ENCODE measurements around the gene PEAR1. TPM values are rescaled to one million over a fixed set of nuclear protein-coding genes. Genes with fewer than 3 reads are reported as not detected.
"Not testable (repeated sequence)": the region's sequence is repeated elsewhere in the genome, so short reads cannot be mapped to it uniquely, and the experiment has no call there.

The PEAR1 gene
- total and polyA plus RNA-seq, 2 donors (not counting 1 experiment from before 2014, with no cell fraction given) = 2.6 to 41.5 TPM

- TF ChIP-seq CTCF (conservative IDR thresholded peaks at IDR 0.05 in 1 of 2, IDR thresholded peaks at IDR 0.05 in 1 of 2; ENCODE audit: low read depth in 1 of 2, low read length in 2 of 2) = no peak
- no peak for TF ChIP-seq EZH2 (IDR thresholded peaks at IDR 0.05; ENCODE audit: low read length, missing control alignments)
- H3K9ac ChIP-seq (ENCODE audit: insufficient read depth, low read length) = no peak overlapping the region
- DNase-seq (ENCODE audit: low read depth in 2 of 2) = no peak
- H3K4me1 ChIP-seq (ENCODE audit: control insufficient read depth, extremely low read depth, insufficient read depth, low read length) = peaks cover 5% of the 10 kb centered on the region
- H3K4me2 ChIP-seq (ENCODE audit: extremely low read depth, insufficient read depth, low read length) = no peak overlapping the region
- no peaks in the 10 kb centered on the region for H3K79me2 ChIP-seq (ENCODE audit: control insufficient read depth, insufficient read depth, low read length)
- no peaks in the 10 kb centered on the region for H3K36me3 ChIP-seq (ENCODE audit: control insufficient read depth, insufficient read depth, low read length)
- H2AFZ ChIP-seq (ENCODE audit: low read length) = no peak overlapping the region
- H3K27ac ChIP-seq (ENCODE audit: insufficient read depth, low read length) = no peak overlapping the region
- H4K20me1 ChIP-seq (ENCODE audit: control insufficient read depth, extremely low read depth, insufficient read depth, low read length) = no peaks in the 10 kb centered on the region
- H3K27me3 ChIP-seq (ENCODE audit: control insufficient read depth, insufficient read depth, low read length) = peaks cover 28% of the 10 kb centered on the region
- H3K9me3 ChIP-seq (ENCODE audit: control insufficient read depth, insufficient read depth, low read depth, low read length) = no peaks in the 10 kb centered on the region
- no peak overlapping the region for H3K4me3 ChIP-seq (replicated peaks in 1 of 4; ENCODE audit: control extremely low read depth in 1 of 4, insufficient read depth in 1 of 4, low read depth in 3 of 4, low read length in 4 of 4)
Measured at GRCh38 chr1:156924478-156925153, 31.1 kb downstream of the PEAR1 start.

- no peaks in the 10 kb centered on the region for H4K20me1 ChIP-seq (ENCODE audit: control insufficient read depth, extremely low read depth, insufficient read depth, low read length)
- no peak overlapping the region for H3K27ac ChIP-seq (ENCODE audit: insufficient read depth, low read length)
- no peak for DNase-seq (ENCODE audit: low read depth in 2 of 2)
- H2AFZ ChIP-seq (ENCODE audit: low read length) = no peak overlapping the region
- H3K9me3 ChIP-seq (ENCODE audit: control insufficient read depth, insufficient read depth, low read depth, low read length) = no peaks in the 10 kb centered on the region
- no peak overlapping the region for H3K4me2 ChIP-seq (ENCODE audit: extremely low read depth, insufficient read depth, low read length)
- H3K36me3 ChIP-seq (ENCODE audit: control insufficient read depth, insufficient read depth, low read length) = no peaks in the 10 kb centered on the region
- H3K79me2 ChIP-seq (ENCODE audit: control insufficient read depth, insufficient read depth, low read length) = no peaks in the 10 kb centered on the region
- no peak overlapping the region for H3K9ac ChIP-seq (ENCODE audit: insufficient read depth, low read length)
- H3K27me3 ChIP-seq (ENCODE audit: control insufficient read depth, insufficient read depth, low read length) = peaks cover 28% of the 10 kb centered on the region
- TF ChIP-seq CTCF (conservative IDR thresholded peaks at IDR 0.05 in 1 of 2, IDR thresholded peaks at IDR 0.05 in 1 of 2; ENCODE audit: low read depth in 1 of 2, low read length in 2 of 2) (no peak), EZH2 (IDR thresholded peaks at IDR 0.05; ENCODE audit: low read length, missing control alignments) (no peak)
- no peak overlapping the region for H3K4me3 ChIP-seq (replicated peaks in 1 of 4; ENCODE audit: control extremely low read depth in 1 of 4, insufficient read depth in 1 of 4, low read depth in 3 of 4, low read length in 4 of 4)
- no peaks in the 10 kb centered on the region for H3K4me1 ChIP-seq (ENCODE audit: control insufficient read depth, extremely low read depth, insufficient read depth, low read length)
Measured at GRCh38 chr1:156925154-156926010, 31.9 kb downstream of the PEAR1 start.

- TF ChIP-seq EZH2 (IDR thresholded peaks at IDR 0.05; ENCODE audit: low read length, missing control alignments) (no peak), CTCF (conservative IDR thresholded peaks at IDR 0.05 in 1 of 2, IDR thresholded peaks at IDR 0.05 in 1 of 2; ENCODE audit: low read depth in 1 of 2, low read length in 2 of 2) (no peak)
- Histone ChIP-seq H3K27me3 (ENCODE audit: control insufficient read depth, insufficient read depth, low read length) (peaks cover 23% of the 10 kb centered on the region), H3K4me2 (ENCODE audit: extremely low read depth, insufficient read depth, low read length) (no peak overlapping the region), H4K20me1 (ENCODE audit: control insufficient read depth, extremely low read depth, insufficient read depth, low read length) (no peaks in the 10 kb centered on the region), H3K4me1 (ENCODE audit: control insufficient read depth, extremely low read depth, insufficient read depth, low read length) (no peaks in the 10 kb centered on the region), H2AFZ (ENCODE audit: low read length) (no peak overlapping the region), H3K4me3 (replicated peaks in 1 of 4; ENCODE audit: control extremely low read depth in 1 of 4, insufficient read depth in 1 of 4, low read depth in 3 of 4, low read length in 4 of 4) (no peak overlapping the region), H3K79me2 (ENCODE audit: control insufficient read depth, insufficient read depth, low read length) (no peaks in the 10 kb centered on the region), H3K27ac (ENCODE audit: insufficient read depth, low read length) (no peak overlapping the region), H3K36me3 (ENCODE audit: control insufficient read depth, insufficient read depth, low read length) (no peaks in the 10 kb centered on the region), H3K9ac (ENCODE audit: insufficient read depth, low read length) (no peak overlapping the region), H3K9me3 (ENCODE audit: control insufficient read depth, insufficient read depth, low read depth, low read length) (no peaks in the 10 kb centered on the region)
- DNase-seq (ENCODE audit: low read depth in 2 of 2) = peak; percentile 46 to 81
Measured at GRCh38 chr1:156926175-156926574, 32.7 kb downstream of the PEAR1 start.

GRCh38 chr1:156926695-156927094, 33.2 kb downstream of the PEAR1 start:
- not testable (repeated sequence) for H3K4me2 ChIP-seq (ENCODE audit: extremely low read depth, insufficient read depth, low read length); H3K79me2 ChIP-seq (ENCODE audit: control insufficient read depth, insufficient read depth, low read length); H3K9me3 ChIP-seq (ENCODE audit: control insufficient read depth, insufficient read depth, low read depth, low read length); H3K4me3 ChIP-seq (replicated peaks in 1 of 4; ENCODE audit: control extremely low read depth in 1 of 4, insufficient read depth in 1 of 4, low read depth in 3 of 4, low read length in 4 of 4); H3K9ac ChIP-seq (ENCODE audit: insufficient read depth, low read length); H3K36me3 ChIP-seq (ENCODE audit: control insufficient read depth, insufficient read depth, low read length); H4K20me1 ChIP-seq (ENCODE audit: control insufficient read depth, extremely low read depth, insufficient read depth, low read length); H2AFZ ChIP-seq (ENCODE audit: low read length); H3K27ac ChIP-seq (ENCODE audit: insufficient read depth, low read length); H3K4me1 ChIP-seq (ENCODE audit: control insufficient read depth, extremely low read depth, insufficient read depth, low read length)
- peak in 1 of 2 donors; percentile 23 for DNase-seq (ENCODE audit: low read depth in 2 of 2)
- H3K27me3 ChIP-seq (ENCODE audit: control insufficient read depth, insufficient read depth, low read length) = peaks cover 19% of the 10 kb centered on the region

All from fibroblast of lung (primary cell).